Jurkat, Clone E6-1 (cell line): ENCODE data around the gene USH2A.
"Not testable (repeated sequence)": the region's sequence is repeated elsewhere in the genome, so short reads cannot be mapped to it uniquely, and the experiment has no call there.

Source experiments
- DNase-seq: peaks from one replicate; pipeline ENCODE4 v3.0.0-alpha.2; 2011; ENCODE audit warnings: low read depth, low spot score
- H3K4me3 ChIP-seq: 2 replicates; pipeline ENCODE4 v1.5.1; 2011; ENCODE audit warnings: mild to moderate bottlenecking, low read length, control low read depth, moderate library complexity

Gene USH2A

DNA sequence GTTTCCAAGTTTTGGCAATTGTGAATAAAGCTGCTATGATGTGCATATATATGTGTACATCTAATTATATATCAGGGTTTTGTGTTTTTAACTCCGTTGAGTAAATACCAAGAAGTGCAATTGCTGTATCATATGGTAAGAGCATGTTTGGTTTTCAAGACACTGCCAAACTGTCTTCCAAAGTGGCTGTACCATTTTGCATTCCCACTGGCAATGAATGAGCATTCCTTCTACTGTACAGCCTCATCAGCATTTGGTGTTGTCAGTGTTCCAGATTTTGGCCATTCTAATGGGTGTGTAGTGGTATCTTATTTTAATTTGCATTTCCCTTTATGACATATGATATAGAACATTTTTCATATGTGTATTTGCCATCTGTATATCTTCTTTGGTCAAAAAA, 246.3 kb downstream of the USH2A start:
- H3K4me3 ChIP-seq, result no peak overlapping the region
- DNase-seq, result no peak

DNA sequence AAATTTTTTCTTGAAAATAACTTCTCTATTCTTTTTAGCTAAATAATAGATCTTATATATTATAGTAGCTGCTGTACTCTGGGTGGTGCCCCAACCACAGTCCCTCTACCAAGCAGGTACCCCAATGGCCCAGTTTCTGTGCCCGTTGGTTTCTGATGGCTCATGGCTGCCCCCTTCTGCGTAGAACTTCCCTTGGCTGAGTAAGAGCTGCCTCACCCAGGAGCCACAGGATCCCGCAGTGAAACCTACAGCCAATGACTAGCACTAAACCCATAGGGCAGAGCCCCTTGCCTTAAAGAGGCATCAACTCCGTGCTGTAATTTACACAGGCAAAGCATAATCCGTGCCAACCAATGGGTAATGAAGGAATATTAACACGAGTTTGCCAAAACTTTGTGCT, 247.5 kb downstream of the USH2A start:
- DNase-seq, result no peak
- H3K4me3 ChIP-seq, result no peak overlapping the region

DNA sequence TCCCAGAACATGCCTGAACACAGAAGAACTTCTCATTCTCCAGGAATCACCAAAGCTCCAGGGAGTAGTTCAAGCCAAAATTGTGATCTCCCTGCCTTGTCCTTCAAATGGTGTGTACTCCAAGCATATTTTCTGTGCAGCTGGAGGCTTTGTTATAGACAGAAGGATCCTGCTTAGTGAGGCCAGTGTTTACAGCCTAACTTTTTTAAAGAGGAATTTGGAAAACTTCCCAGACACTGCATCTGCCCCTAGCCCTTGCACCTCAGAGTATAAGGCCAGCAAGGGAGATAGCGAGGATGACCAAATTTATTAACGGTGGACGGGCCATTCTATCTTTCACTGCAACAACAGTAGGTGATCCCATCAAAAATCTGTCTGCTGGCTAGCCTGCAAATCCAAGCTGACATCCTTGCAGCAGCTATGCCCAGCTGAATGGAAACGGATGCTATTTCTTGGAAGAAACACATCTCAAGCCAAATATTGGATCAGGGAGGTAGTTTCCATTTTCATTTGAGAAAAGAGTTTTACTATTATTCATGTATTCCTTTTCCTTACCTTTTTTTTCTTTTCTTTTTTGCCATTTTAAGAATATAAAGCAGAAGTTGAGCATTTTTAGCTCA, 249.8 kb downstream of the USH2A start:
- no peak for DNase-seq
- H3K4me3 ChIP-seq, result no peak overlapping the region

DNA sequence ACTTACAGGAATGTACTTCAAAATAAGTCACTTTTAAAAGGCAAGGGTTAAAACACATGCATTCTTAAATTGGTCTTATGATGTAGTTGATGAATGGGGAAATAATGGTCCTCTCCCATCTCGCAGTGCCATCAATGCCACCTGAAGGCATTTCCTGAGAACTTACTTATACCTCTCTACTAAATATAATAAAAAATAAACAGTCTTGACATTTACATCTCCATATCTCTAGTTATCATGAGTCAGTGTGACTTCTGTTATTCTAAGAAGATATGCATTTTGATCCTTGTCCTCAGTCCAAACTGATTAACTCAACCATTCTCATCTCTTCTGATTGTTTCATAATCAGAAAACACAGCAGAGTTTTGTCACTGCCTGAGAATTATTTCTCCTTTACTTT, 253.9 kb downstream of the USH2A start:
- DNase-seq, result no peak
- H3K4me3 ChIP-seq, result no peak overlapping the region

DNA sequence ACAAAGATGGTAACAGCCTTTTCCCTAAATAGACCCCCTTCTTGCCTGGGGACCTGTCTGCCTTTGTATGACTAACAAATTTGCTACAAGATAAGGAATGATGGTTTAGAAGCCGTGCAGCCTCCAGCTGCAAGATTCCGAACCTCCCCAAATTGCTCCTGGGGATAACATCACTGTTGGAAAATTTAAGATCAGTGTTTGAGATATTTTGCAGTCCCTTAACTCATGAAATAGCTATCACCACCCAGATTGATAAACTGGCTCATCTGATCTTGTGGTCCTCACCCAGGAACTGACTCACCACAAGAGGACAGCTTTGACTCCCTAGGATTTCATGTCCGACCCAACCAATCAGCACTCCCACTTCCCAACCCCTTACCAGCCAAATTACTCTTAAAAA, 254.7 kb downstream of the USH2A start:
- H3K4me3 ChIP-seq, result no peak overlapping the region
- no peak for DNase-seq

DNA sequence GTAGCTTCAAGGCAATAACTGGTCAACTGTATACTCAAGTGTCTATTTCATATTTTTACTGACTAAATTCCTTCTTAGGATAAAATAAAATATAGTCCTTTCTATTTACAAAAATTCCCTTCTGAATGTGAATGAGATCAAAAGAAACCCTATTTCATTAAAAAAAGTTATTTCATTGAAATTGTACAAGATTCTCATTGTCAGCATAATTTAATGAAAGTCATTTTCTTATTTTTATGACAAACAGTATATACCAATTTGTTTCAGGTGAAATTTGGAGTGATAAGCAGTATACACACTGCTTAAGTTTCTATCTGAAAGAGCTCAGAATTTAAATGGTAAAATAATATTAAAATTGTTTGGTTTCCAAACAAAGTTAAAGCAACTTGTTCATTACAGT, 269.2 kb downstream of the USH2A start:
- H3K4me3 ChIP-seq, result no peak overlapping the region
- no peak for DNase-seq

DNA sequence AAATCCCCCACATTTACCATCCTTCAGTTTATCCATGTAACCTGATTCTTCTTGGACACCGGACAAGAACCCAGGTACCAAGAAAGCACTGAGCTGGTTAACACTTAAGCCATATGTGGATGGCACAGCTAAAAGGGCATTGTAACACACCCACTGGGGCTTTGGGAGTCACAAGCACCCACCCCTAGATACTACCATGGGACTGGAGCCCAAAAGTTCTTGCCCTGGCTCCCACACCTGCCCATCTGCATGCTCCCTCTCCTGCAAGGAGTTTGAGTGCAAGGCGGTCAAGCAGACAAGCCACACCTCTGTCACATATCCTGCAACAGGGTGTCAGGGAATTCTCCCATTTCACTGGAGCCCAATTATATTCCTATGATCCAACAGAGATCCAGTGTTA, 270.1 kb downstream of the USH2A start:
- no peak for DNase-seq
- H3K4me3 ChIP-seq, result no peak overlapping the region

DNA sequence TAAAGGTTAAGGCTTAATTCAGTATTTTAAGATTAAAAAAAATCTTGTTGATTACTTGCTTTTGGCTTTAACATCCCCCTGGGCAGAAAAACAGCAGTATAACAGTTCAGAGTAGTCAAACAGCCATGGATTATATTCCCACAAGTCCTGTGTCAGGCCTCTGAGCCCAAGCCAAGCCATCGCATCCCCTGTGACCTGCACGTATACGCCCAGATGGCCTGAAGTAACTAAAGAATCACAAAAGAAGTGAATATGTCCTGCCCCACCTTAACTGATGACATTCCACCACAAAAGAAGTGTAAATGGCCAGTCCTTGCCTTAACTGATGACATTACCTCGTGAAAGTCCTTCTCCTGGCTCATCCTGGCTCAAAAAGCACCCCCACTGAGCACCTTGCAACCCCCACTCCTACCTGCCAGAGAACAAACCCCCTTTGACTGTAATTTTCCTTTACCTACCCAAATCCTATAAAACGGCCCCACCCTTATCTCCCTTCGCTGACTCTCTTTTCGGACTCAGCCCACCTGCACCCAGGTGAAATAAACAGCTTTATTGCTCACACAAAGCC, 277.7 kb downstream of the USH2A start:
- DNase-seq, H3K4me3 ChIP-seq: not testable (repeated sequence)

DNA sequence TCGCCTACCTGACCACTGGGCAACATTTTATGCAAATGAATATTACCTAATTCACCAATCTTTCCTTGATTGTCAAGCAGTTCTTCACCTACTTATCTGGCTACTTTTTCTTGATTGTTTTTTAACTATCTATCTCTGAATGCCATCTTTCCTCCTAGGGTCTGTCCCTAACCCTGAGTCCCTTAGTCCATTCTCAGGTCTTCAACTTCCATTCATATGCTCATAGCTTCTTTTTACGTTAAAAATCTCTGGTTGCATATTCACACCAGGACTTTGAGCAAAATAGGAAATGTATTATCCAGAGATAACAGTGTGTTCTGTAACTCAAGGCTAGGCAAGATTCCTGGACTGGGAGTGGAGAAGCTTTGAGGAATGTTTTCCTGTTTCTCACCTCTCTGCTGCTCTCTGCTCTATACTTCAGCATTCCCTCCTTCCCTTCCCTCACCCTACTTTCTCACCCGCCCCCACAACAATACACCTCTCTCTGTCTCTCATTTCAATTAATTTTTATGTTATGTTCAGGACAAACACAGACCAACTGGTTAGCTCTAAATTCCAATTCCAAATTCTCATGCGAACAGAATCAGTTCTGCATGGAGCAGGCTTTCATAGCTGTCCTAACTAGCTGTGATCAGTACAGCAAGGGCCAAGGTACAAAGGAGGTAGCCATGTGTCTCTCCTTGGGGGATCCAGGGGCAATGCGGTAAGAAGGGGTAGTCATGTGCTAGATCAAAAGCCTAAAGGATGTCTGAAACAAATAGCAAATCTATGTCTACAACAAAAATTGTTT, 278.4 kb downstream of the USH2A start:
- no peak for DNase-seq
- H3K4me3 ChIP-seq, result no peak overlapping the region

DNA sequence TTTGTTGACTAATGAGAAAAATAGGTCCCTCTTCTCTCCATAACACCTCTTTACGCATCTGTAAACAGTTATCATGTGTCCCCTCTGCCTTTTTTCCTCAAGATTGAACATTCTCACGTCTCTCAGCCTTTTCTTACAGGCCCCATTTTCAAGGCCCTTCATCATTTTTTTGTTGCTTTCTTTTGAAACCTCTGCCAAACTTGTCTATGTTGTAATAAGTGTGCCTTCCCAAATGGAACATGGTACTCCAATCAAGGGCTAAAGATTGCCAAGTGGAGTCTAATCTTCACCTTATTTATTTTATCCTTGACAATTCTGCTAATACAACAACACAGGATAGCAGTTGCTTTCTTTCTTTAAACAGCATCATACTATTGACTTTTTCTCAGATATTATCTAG, 280.3 kb downstream of the USH2A start:
- H3K4me3 ChIP-seq, result no peak overlapping the region
- no peak for DNase-seq

DNA sequence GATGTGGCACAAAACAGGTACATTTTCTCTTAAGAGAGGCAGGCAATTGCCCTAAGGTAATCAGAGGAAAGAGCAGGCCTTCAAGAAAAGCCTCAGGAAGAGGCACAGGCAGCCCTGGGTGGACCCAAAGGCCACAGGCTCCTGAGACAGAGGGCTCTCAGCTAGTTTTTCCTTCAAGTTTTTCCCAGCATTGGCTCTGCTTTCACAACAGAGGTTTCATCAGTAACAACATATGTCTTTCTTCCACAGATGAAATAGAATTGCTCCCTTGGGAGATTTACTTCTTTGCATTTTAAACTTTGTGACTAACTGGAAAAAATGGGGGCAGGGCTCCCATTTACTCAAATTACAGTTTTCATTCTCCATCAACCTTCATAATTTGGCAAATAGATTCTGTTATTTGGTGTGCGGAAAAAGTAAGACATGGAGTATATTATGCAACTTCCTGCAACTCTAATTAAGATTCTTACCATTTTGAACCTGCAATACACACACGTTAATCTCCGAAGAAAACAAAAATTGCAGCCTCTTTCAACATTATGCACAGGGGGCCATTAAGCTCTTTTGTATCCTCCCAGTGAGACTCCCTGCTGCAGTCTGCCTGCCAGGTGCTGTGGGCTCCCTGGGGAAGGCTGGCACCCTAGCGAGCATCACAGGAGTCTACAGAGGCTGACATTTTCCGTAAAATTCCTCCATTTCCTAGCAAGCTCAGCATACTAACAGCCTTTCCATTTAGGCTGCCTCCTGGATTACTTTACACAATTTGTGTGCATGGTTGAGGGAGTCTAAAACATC, 282.3 kb downstream of the USH2A start:
- no peak for DNase-seq

DNA sequence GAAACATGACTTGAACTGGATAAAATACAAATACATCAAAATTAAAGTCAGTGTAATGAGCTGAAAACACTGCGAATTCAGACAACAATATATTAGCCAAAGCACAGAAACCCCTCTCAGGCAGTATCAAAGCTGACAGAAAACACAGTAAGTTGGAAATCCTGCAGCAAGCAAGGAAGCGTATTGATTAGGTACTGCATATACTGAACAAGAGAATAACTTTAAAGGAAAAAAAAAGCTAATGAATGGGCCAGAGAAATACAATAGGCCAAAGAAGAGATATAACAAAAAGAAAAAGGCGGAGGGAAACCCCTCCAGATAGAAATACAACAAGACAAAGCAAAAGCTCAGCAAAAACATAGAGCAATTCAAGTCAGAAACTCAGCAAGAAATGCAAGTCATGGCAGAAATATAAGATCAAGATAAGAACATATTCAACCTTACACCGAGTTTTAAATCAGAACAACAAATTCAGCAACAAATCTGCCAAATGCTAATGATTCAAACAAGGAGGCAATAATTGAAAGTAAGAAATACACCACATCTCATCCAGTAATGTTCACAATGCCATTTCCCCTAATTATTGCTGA, 299.0 kb downstream of the USH2A start:
- no peak for DNase-seq
- no peak overlapping the region for H3K4me3 ChIP-seq

More for the DNA sequence above, 282.3 kb downstream of the USH2A start:
- no peak overlapping the region for H3K4me3 ChIP-seq

DNA sequence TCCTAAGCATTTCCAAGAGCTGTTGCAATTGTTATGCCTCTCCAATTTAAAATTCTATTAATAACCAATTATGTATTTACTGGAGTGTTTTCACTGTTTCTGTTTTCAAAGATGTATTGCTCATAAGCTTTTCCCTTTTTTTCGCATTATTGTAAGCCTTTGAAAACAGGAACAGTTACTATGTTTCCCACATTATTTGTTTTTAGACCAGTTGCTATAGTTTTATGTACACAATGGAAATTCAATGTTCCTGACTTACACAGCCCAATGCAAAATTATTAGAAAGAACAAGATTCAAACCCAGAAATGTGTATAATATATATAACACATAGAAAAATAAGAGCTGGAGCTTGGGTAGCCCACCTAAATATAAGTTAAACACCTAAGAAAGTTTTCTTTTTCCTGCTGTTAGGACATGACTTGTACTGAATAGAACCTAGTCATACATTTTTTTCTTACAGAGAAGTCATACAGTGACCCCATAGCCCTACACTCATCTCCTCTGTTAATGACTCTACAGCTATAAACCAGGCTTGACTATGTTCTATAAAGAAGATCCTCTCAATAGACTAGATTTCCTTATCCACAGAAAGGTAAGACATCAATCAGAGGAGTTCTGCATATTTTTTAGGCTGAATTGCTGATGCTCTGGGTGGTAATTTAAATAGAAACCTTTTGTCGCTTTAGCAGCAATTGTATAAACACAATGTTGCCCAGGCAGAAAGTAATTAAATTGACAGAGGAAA, 299.6 kb downstream of the USH2A start:
- DNase-seq, result no peak
- no peak overlapping the region for H3K4me3 ChIP-seq

DNA sequence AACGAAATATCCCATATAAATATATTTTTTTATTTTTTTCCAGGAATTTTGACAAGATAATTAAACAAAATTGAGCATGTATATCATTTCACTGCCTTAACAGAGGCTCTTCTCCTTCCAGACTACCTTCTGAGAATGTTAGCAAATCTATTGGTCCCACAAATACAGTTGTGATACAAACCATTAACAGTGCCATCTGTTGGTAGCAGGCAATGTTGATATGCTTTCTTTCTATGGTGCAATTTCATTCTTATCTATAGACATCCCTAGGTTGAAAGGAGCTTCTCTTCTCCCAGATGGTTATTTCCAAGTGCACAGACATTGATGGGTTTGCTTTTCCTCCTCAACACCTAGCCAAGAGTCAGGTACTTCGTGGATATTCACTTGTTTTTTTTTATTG, 303.6 kb downstream of the USH2A start:
- H3K4me3 ChIP-seq, result no peak overlapping the region
- DNase-seq, result peak; percentile 15

DNA sequence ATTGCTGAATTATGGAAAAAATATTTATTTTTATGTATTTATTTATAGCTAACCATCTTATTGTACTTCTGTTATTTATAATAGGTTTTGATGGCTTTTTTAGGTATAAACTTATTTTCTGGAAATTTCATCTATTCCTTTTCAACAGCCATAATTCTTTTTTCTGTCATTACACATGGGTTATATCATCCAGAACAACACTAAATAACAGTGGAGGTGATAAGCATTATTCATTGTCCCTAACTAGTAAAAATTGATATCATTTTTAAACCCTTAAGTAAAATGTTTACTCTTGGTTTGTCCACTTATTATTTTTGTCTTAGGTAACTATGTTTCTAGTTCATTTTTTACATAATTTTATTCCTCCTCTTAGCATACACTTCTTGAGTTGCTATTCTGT, 309.1 kb downstream of the USH2A start:
- no peak overlapping the region for H3K4me3 ChIP-seq
- no peak for DNase-seq

DNA sequence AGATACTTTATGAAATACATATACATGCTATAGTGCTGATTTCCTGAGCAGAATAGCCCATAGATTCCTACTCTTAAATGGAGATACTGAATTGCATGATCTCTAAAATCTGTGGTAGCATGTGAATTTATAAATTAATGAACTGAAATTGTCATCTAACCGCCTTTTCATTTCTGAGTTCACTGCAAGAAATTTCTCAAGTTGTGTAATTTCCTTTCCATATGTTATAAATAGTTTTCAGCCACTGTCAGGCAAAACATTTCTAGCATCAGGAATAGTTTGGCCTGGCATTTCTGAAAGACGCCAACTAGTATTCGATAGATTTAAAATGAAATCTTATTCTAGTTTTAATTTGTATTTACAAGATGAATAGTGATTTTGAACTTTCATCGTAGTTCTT, 310.1 kb downstream of the USH2A start:
- no peak overlapping the region for H3K4me3 ChIP-seq
- no peak for DNase-seq

DNA sequence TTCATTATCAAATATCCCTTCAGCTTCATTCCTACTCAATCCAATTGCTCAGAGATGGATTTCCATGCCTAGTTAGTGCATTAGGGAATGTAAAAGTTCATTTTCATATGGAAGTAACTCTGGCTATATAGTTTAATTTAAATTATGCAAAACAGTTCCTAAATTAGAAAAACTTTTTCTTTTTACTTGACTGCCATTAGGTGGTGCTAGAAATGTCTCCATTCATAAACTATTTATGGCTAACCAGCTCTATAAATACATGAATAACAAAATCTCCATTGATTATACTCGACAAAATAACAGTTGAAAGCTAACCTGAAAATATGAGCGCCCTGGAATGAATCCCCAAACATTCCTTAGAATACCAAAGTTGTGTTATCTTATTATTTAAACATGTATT, 311.4 kb downstream of the USH2A start:
- no peak overlapping the region for H3K4me3 ChIP-seq
- no peak for DNase-seq

DNA sequence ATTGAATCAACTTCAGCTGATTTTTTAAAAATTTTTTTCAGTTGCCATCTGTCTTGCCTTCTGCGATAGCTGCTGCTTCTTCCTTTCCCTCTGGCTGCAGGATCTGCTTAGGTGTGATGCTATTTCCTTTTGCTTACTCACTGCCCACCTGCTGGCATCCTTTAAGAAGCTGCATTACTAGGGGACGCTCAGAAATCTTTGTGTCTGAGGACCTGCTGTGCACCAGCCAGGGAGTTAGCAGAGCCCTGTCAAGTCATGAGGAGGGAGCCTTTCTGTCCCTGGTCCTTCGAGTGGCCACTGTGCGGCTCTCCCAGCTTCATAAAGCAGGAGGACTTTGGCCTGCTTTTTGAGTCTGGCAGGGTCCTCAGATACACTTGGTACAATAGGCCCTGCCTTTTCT, 327.8 kb downstream of the USH2A start:
- no peak for DNase-seq
- H3K4me3 ChIP-seq, result no peak overlapping the region

DNA sequence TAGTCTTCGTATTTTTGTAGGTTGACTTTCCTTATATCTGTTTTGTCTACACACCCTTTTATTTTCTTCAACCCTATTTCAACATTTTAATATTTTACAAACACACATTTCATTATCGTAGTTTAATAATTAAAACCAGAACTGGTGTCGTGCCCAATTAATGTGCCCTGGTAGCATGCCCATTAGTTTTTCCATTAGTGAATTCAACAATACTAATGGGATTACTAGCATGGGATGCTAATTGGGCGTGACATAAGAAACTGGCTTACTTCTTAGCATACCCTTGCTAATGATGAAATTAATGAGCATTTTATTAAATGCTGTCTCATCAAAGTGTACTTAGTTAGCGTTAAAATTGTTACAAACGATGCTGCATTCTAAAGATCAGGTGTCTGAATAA, 332.7 kb downstream of the USH2A start:
- no peak for DNase-seq
- no peak overlapping the region for H3K4me3 ChIP-seq
